DMS114 treated with DMSO at 0.1 percent for 48 hours (cell line): Measurements from ENCODE around the gene GPT2.
A peak's percentile ranks its signal among the peaks of the same experiment; 100 is the strongest.

Source experiments
- DNase-seq: peaks from one replicate; lab custom pipeline; 2025; ENCODE audit not compliant: unreplicated experiment; lab: John Stamatoyannopoulos, UW

Gene GPT2

GRCh38 chr16:46896314-46896968 is 12.3 kb downstream of the GPT2 start:
- DNase-seq = no peak

GRCh38 chr16:46897471-46897870 is 13.3 kb downstream of the GPT2 start:
- DNase-seq = no peak

GRCh38 chr16:46898006-46898405 is 13.8 kb downstream of the GPT2 start:
- DNase-seq = no peak

GRCh38 chr16:46899443-46900143 is 15.4 kb downstream of the GPT2 start:
- DNase-seq = no peak

- no peak for DNase-seq
Measured at GRCh38 chr16:46900455-46901235, 16.5 kb downstream of the GPT2 start.

GRCh38 chr16:46901709-46902108 is 17.5 kb downstream of the GPT2 start:
- DNase-seq = no peak

GRCh38 chr16:46903255-46903905 is 19.2 kb downstream of the GPT2 start:
- DNase-seq = no peak

- no peak for DNase-seq
Measured at GRCh38 chr16:46904471-46904870, 20.3 kb downstream of the GPT2 start.

- no peak for DNase-seq
Measured at GRCh38 chr16:46906360-46907060, 22.3 kb downstream of the GPT2 start.

- DNase-seq = no peak
Measured at GRCh38 chr16:46907061-46907774, 23.1 kb downstream of the GPT2 start.

- peak; percentile 53 for DNase-seq
Measured at GRCh38 chr16:46908540-46909372, 24.6 kb downstream of the GPT2 start.

- no peak for DNase-seq
Measured at GRCh38 chr16:46911038-46911437, 26.9 kb downstream of the GPT2 start.

GRCh38 chr16:46911650-46912049 is 27.5 kb downstream of the GPT2 start:
- DNase-seq = no peak

GRCh38 chr16:46914556-46915201 is 30.5 kb downstream of the GPT2 start:
- DNase-seq = no peak

- no peak for DNase-seq
Measured at GRCh38 chr16:46915483-46916025, 31.4 kb downstream of the GPT2 start.

- no peak for DNase-seq
Measured at GRCh38 chr16:46916980-46917379, 32.8 kb downstream of the GPT2 start.

- no peak for DNase-seq
Measured at GRCh38 chr16:46918400-46918799, 34.2 kb downstream of the GPT2 start.

- DNase-seq = no peak
Measured at GRCh38 chr16:46918905-46919792, 35.0 kb downstream of the GPT2 start.
